ENCODE data around the gene C1RL. TPM values are rescaled to one million over a fixed set of nuclear protein-coding genes. Genes with fewer than 3 reads are reported as not detected.
A peak's percentile ranks its signal among the peaks of the same experiment; 100 is the strongest.

The C1RL gene
- total and polyA plus RNA-seq, 9 donors: 11.2 to 18.6 (median 12.9) TPM

GRCh38 chr12:7096006-7096932, 12.7 kb downstream of the C1RL start:
- H3K36me3 ChIP-seq (ENCODE audit: control insufficient read depth, insufficient read depth, low read length): no peaks in the 10 kb centered on the region
- DNase-seq: no peak
- H3K4me3 ChIP-seq (ENCODE audit: low read length): no peak overlapping the region
- H3K9me3 ChIP-seq (replicated peaks; ENCODE audit: control insufficient read depth, low read depth, low read length): no peaks in the 10 kb centered on the region
- peaks cover 2% of the 10 kb centered on the region for H3K27me3 ChIP-seq (ENCODE audit: control insufficient read depth, insufficient read depth, low read length)
- H3K4me1 ChIP-seq (ENCODE audit: control insufficient read depth, insufficient read depth, low read length): peaks cover 11% of the 10 kb centered on the region
- H3K27ac ChIP-seq (ENCODE audit: low read length): no peak overlapping the region
- 81% methylated on average over 21 of the region's 26 CpGs for WGBS (ENCODE audit: insufficient coverage)

GRCh38 chr12:7093892-7094291, 15.1 kb downstream of the C1RL start:
- WGBS (ENCODE audit: insufficient coverage): 74% methylated on average over 4 of the region's 10 CpGs
- Histone ChIP-seq H3K36me3 (ENCODE audit: control insufficient read depth, insufficient read depth, low read length) (peaks cover 11% of the 10 kb centered on the region), H3K9me3 (replicated peaks; ENCODE audit: control insufficient read depth, low read depth, low read length) (no peaks in the 10 kb centered on the region), H3K4me3 (ENCODE audit: low read length) (no peak overlapping the region), H3K27ac (ENCODE audit: low read length) (no peak overlapping the region), H3K4me1 (ENCODE audit: control insufficient read depth, insufficient read depth, low read length) (peaks cover 27% of the 10 kb centered on the region), H3K27me3 (ENCODE audit: control insufficient read depth, insufficient read depth, low read length) (peaks cover 2% of the 10 kb centered on the region)
- DNase-seq: no peak

- H3K36me3 ChIP-seq (ENCODE audit: control insufficient read depth, insufficient read depth, low read length): peaks cover 15% of the 10 kb centered on the region
- H3K9me3 ChIP-seq (replicated peaks; ENCODE audit: control insufficient read depth, low read depth, low read length): no peaks in the 10 kb centered on the region
- no peak overlapping the region for H3K27ac ChIP-seq (ENCODE audit: low read length)
- WGBS (ENCODE audit: insufficient coverage): 49% methylated on average over 5 of the region's 5 CpGs
- peaks cover 2% of the 10 kb centered on the region for H3K27me3 ChIP-seq (ENCODE audit: control insufficient read depth, insufficient read depth, low read length)
- H3K4me3 ChIP-seq (ENCODE audit: low read length): no peak overlapping the region
- no peak for DNase-seq
- H3K4me1 ChIP-seq (ENCODE audit: control insufficient read depth, insufficient read depth, low read length): peaks cover 27% of the 10 kb centered on the region
These were observed 15.5 kb downstream of the C1RL start for GRCh38 chr12:7093486-7093885.

- Histone ChIP-seq H3K27ac (ENCODE audit: low read length) (no peak overlapping the region), H3K4me1 (ENCODE audit: control insufficient read depth, insufficient read depth, low read length) (peaks cover 27% of the 10 kb centered on the region)
- WGBS (ENCODE audit: insufficient coverage): 54% methylated on average over 2 of the region's 8 CpGs
These were observed 16.0 kb downstream of the C1RL start for GRCh38 chr12:7092986-7093460.

GRCh38 chr12:7092229-7092985, 16.6 kb downstream of the C1RL start, which contains the start of gene C1R:
Gene C1R (minus strand): TSS chr12:7092445. CDS start chr12:7092388, 57 bp downstream.
- Histone ChIP-seq H3K27me3 (ENCODE audit: control insufficient read depth, insufficient read depth, low read length) (peaks cover 2% of the 10 kb centered on the region), H3K9me3 (replicated peaks; ENCODE audit: control insufficient read depth, low read depth, low read length) (no peaks in the 10 kb centered on the region), H3K36me3 (ENCODE audit: control insufficient read depth, insufficient read depth, low read length) (peaks cover 19% of the 10 kb centered on the region), H3K27ac (ENCODE audit: low read length) (peak within 1 kb of the TSS; percentile 83), H3K4me3 (ENCODE audit: low read length) (peak within 1 kb of the TSS; percentile 49), H3K4me1 (ENCODE audit: control insufficient read depth, insufficient read depth, low read length) (peaks cover 27% of the 10 kb centered on the region)
- peak; percentile 94 for DNase-seq
- 28% methylated on average over 5 of the region's 16 CpGs for WGBS (ENCODE audit: insufficient coverage)

More at GRCh38 chr12:7092986-7093460, 16.0 kb downstream of the C1RL start:
- no peak for DNase-seq
- Histone ChIP-seq H3K27me3 (ENCODE audit: control insufficient read depth, insufficient read depth, low read length) (peaks cover 2% of the 10 kb centered on the region), H3K36me3 (ENCODE audit: control insufficient read depth, insufficient read depth, low read length) (peaks cover 16% of the 10 kb centered on the region), H3K9me3 (replicated peaks; ENCODE audit: control insufficient read depth, low read depth, low read length) (no peaks in the 10 kb centered on the region), H3K4me3 (ENCODE audit: low read length) (no peak overlapping the region)

GRCh38 chr12:7091660-7092228, 17.3 kb downstream of the C1RL start:
- peak; percentile 72 for DNase-seq
- H3K4me1 ChIP-seq (ENCODE audit: control insufficient read depth, insufficient read depth, low read length): peaks cover 27% of the 10 kb centered on the region
- H3K4me3 ChIP-seq (ENCODE audit: low read length): peak overlapping the region; percentile 49
- H3K27ac ChIP-seq (ENCODE audit: low read length): peak overlapping the region; percentile 83
- peaks cover 2% of the 10 kb centered on the region for H3K27me3 ChIP-seq (ENCODE audit: control insufficient read depth, insufficient read depth, low read length)
- H3K36me3 ChIP-seq (ENCODE audit: control insufficient read depth, insufficient read depth, low read length): peaks cover 20% of the 10 kb centered on the region
- WGBS (ENCODE audit: insufficient coverage): 26% methylated on average over 3 of the region's 10 CpGs
- no peaks in the 10 kb centered on the region for H3K9me3 ChIP-seq (replicated peaks; ENCODE audit: control insufficient read depth, low read depth, low read length)

GRCh38 chr12:7091171-7091570, 17.8 kb downstream of the C1RL start:
- peak overlapping the region; percentile 49 for H3K4me3 ChIP-seq (ENCODE audit: low read length)
- H3K36me3 ChIP-seq (ENCODE audit: control insufficient read depth, insufficient read depth, low read length): peaks cover 23% of the 10 kb centered on the region
- peaks cover 27% of the 10 kb centered on the region for H3K4me1 ChIP-seq (ENCODE audit: control insufficient read depth, insufficient read depth, low read length)
- peak overlapping the region; percentile 55 for H3K27ac ChIP-seq (ENCODE audit: low read length)
- no CpG with 5 or more reads among the region's 7 CpGs for WGBS (ENCODE audit: insufficient coverage)
- no peak for DNase-seq
- no peaks in the 10 kb centered on the region for H3K9me3 ChIP-seq (replicated peaks; ENCODE audit: control insufficient read depth, low read depth, low read length)
- peaks cover 2% of the 10 kb centered on the region for H3K27me3 ChIP-seq (ENCODE audit: control insufficient read depth, insufficient read depth, low read length)

GRCh38 chr12:7090222-7090998, 18.6 kb downstream of the C1RL start:
- Histone ChIP-seq H3K9me3 (replicated peaks; ENCODE audit: control insufficient read depth, low read depth, low read length) (no peaks in the 10 kb centered on the region), H3K4me3 (ENCODE audit: low read length) (peak overlapping the region; percentile 49), H3K4me1 (ENCODE audit: control insufficient read depth, insufficient read depth, low read length) (peaks cover 27% of the 10 kb centered on the region), H3K27ac (ENCODE audit: low read length) (peak overlapping the region; percentile 55), H3K27me3 (ENCODE audit: control insufficient read depth, insufficient read depth, low read length) (peaks cover 2% of the 10 kb centered on the region), H3K36me3 (ENCODE audit: control insufficient read depth, insufficient read depth, low read length) (peaks cover 29% of the 10 kb centered on the region)
- WGBS (ENCODE audit: insufficient coverage): 65% methylated on average over 11 of the region's 16 CpGs
- DNase-seq: no peak

- DNase-seq: no peak
- Histone ChIP-seq H3K36me3 (ENCODE audit: control insufficient read depth, insufficient read depth, low read length) (peaks cover 38% of the 10 kb centered on the region), H3K4me3 (ENCODE audit: low read length) (no peak overlapping the region), H3K27ac (ENCODE audit: low read length) (no peak overlapping the region), H3K9me3 (replicated peaks; ENCODE audit: control insufficient read depth, low read depth, low read length) (no peaks in the 10 kb centered on the region), H3K27me3 (ENCODE audit: control insufficient read depth, insufficient read depth, low read length) (peaks cover 2% of the 10 kb centered on the region), H3K4me1 (ENCODE audit: control insufficient read depth, insufficient read depth, low read length) (peaks cover 27% of the 10 kb centered on the region)
- 76% methylated on average over 11 of the region's 11 CpGs for WGBS (ENCODE audit: insufficient coverage)
These were observed 19.7 kb downstream of the C1RL start for GRCh38 chr12:7089196-7089871.
